Natural killer cell (primary cell): ENCODE data around the gene TMEM232. TPM values are rescaled to one million over a fixed set of nuclear protein-coding genes. Genes with fewer than 3 reads are reported as not detected.

Experiments
- ATAC-seq, 3 donors: fragments of 150-1000 bp in 2 of 3; fragments of 200-7000 bp in 1 of 3; cut with Tn5 transposase; 1 replicate in 1 of 3; 2 replicates in 2 of 3; pipeline ENCODE4 v1.10.0; 2021; ENCODE audit warnings: mild to moderate bottlenecking in 2 of 3, moderate library complexity in 2 of 3
- DNase-seq, 2 donors: peaks; one replicate each; pipeline versions ENCODE4 v3.0.0 to v3.0.0-alpha.2; 2013 to 2021; ENCODE audit warnings: mixed read lengths in 1 of 2
- H3K27ac ChIP-seq: one replicate; pipeline ENCODE4 v1.5.1; 2013; ENCODE audit warnings: mild to moderate bottlenecking, low read length
- H3K27me3 ChIP-seq: one replicate; pipeline ENCODE4 v1.6.1; 2013; ENCODE audit warnings: low read length; ENCODE audit not compliant: control insufficient read depth, insufficient read depth
- H3K36me3 ChIP-seq: one replicate; pipeline ENCODE4 v1.6.1; 2013; ENCODE audit warnings: low read length; ENCODE audit not compliant: control insufficient read depth, insufficient read depth
- H3K4me1 ChIP-seq: one replicate; pipeline ENCODE4 v1.6.1; 2013; ENCODE audit warnings: low read length; ENCODE audit not compliant: control insufficient read depth, insufficient read depth
- H3K4me3 ChIP-seq: one replicate; pipeline ENCODE4 v1.5.1; 2013; ENCODE audit warnings: low read length
- H3K9me3 ChIP-seq: one replicate; pipeline ENCODE4 v1.6.1; 2013; ENCODE audit warnings: low read length; ENCODE audit not compliant: control insufficient read depth, insufficient read depth
- H3K27ac Mint-ChIP-seq, 2 donors: one replicate each; pipeline ENCODE4 v1.8.0; 2022; ENCODE audit warnings: mild to moderate bottlenecking in 2 of 2, mixed read lengths in 2 of 2, moderate library complexity in 1 of 2
- H3K27me3 Mint-ChIP-seq, 2 donors: one replicate each; pipeline ENCODE4 v1.8.0; 2022; ENCODE audit warnings: low read depth in 2 of 2, mixed read lengths in 2 of 2
- H3K36me3 Mint-ChIP-seq: one replicate; pipeline ENCODE4 v1.8.0; 2022; ENCODE audit warnings: mixed read lengths
- H3K4me1 Mint-ChIP-seq, 2 donors: one replicate each; pipeline ENCODE4 v1.8.0; 2022; ENCODE audit warnings: mixed read lengths in 2 of 2
- H3K4me3 Mint-ChIP-seq: one replicate; pipeline ENCODE4 v1.8.0; 2022; ENCODE audit warnings: mild to moderate bottlenecking, moderate library complexity, mixed read lengths
- H3K9me3 Mint-ChIP-seq, 2 donors: one replicate each; pipeline ENCODE4 v1.8.0; 2022; ENCODE audit warnings: mixed read lengths in 2 of 2
- WGBS: methylation state at CpG from one replicate; pipeline ENCODE4 v1.1.7; 2013; ENCODE audit warnings: missing lambda C conversion rate; ENCODE audit not compliant: insufficient coverage; 5-methylcytosine and 5-hydroxymethylcytosine counted together
- intact Hi-C: fragments of 100-400 bp; cut with micrococcal nuclease; formaldehyde crosslinking; loops from one replicate; pipeline ENCODE4 v1.14.2; 2022
- total RNA-seq, 4 donors: library from RNA; stranded (reverse); fragments of 120-200 nt in 1 of 4; gene quantifications; one replicate each; pipeline versions ENCODE4 v1.2.3 to v1.2.4, GENCODE V29; 2013 to 2022
- TF ChIP-seq, protein P1 (sequence below): fragments of 200-600 bp; IDR thresholded peaks from one replicate; pipeline ENCODE4 v1.8.0; 2022; ENCODE audit warnings: antibody characterized with exemption

The TMEM232 gene
- total RNA-seq, 3 donors from 2014 or later (not counting 1 experiment from before 2014, with no cell fraction given) = 0.45 to 3.0 (median 0.66) TPM

DNA sequence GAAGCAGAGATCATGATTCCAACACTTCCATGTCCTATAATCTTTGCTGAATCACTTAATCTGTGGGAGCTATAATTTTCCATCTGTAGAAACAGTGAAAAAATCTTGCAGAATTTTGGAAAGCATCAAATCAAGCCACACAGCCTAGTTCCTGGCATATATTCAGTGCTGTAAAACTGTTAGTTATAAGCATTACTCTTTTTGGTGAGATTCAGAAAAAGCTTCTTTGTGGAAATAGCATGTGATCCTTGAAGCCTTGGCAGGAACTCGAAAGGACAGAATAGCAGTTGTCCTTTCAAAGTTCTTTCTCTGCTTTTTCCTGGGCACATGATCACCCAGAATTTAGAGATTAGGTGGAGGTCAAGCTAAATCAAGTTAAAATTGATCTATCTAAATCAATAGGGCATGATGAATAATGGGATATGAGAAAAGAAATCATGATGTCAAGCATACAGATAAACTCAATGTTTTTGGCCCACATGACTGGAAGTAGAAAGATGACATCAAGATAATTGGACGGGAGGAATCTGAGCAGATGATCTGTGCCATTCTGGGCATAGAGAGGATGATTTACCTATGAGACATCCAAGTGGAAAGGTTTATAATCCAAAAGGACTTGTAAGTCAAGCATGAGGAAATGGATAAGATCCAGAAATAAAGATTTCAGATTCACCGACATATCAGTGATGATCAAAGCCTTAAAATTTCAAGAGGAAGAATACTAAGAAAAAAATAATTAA is 73.1 kb downstream of the TMEM232 start:
- Mint-ChIP-seq H3K4me1 (no peaks in the 10 kb centered on the region), H3K9me3 (peaks cover 7 to 13% of the 10 kb centered on the region in 2 donors), H3K27me3 (no peaks in the 10 kb centered on the region), H3K27ac (no peak overlapping the region), H3K4me3 (no peak overlapping the region), H3K36me3 (no peaks in the 10 kb centered on the region)
- intact Hi-C loops = no loop called here
- H3K27ac ChIP-seq = no peak overlapping the region
- WGBS = 85% methylated on average over 3 of the region's 3 CpGs
- H3K4me1 ChIP-seq = no peaks in the 10 kb centered on the region
- ATAC-seq (no peak), DNase-seq (no peak)
- no peak overlapping the region for H3K4me3 ChIP-seq
- H3K9me3 ChIP-seq = no peaks in the 10 kb centered on the region
- TF ChIP-seq, protein P1, sequence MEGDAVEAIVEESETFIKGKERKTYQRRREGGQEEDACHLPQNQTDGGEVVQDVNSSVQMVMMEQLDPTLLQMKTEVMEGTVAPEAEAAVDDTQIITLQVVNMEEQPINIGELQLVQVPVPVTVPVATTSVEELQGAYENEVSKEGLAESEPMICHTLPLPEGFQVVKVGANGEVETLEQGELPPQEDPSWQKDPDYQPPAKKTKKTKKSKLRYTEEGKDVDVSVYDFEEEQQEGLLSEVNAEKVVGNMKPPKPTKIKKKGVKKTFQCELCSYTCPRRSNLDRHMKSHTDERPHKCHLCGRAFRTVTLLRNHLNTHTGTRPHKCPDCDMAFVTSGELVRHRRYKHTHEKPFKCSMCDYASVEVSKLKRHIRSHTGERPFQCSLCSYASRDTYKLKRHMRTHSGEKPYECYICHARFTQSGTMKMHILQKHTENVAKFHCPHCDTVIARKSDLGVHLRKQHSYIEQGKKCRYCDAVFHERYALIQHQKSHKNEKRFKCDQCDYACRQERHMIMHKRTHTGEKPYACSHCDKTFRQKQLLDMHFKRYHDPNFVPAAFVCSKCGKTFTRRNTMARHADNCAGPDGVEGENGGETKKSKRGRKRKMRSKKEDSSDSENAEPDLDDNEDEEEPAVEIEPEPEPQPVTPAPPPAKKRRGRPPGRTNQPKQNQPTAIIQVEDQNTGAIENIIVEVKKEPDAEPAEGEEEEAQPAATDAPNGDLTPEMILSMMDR = no peak
- no peaks in the 10 kb centered on the region for H3K36me3 ChIP-seq
- no peaks in the 10 kb centered on the region for H3K27me3 ChIP-seq

DNA sequence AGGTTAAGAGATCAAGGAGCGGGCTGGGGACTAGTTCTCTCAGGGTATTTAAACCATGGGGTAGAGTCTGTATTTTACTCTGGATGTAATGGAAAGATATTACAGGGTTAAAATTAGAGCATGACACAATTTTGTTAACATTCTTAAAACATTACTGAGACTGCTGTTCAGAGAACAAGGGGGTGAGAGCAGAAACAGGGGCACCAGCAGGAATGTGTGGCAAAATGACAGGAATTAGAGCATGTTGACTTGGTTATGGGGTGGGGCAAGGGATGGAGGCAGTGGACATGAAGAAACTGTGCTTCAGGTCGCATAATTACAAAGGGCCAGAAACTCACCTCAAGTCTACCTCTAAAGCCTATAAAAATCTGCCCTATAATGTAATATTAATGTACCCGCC is 75.0 kb downstream of the TMEM232 start:
- no peak for ATAC-seq
- TF ChIP-seq, protein P1 = no peak
- 52% methylated on average over 1 of the region's 3 CpGs for WGBS

DNA sequence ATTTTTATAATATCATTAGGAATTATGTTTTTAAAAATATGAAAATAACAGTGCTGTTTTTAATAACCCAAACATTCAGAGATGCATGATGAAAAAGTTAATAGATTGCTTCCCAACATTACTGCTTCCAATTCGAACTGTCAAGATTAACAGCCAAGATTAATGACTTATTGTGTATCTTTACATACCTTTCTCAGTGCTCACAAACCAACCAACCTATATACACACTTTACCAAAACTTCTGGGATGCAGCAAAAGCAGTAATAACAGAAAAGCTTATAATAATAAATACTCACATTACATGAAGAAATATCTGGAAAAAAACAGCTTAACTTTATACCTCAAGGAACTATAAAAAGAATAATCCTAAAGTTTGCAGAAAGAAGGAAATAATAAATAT is 82.1 kb downstream of the TMEM232 start:
- no peaks in the 10 kb centered on the region for H3K36me3 ChIP-seq
- H3K4me1 Mint-ChIP-seq = no peaks in the 10 kb centered on the region
- no peaks in the 10 kb centered on the region for H3K27me3 Mint-ChIP-seq

More for the DNA sequence above, 75.0 kb downstream of the TMEM232 start:
- no peaks in the 10 kb centered on the region for H3K4me1 ChIP-seq
- H3K4me3 ChIP-seq = no peak overlapping the region
- H3K9me3 ChIP-seq = no peaks in the 10 kb centered on the region
- H3K36me3 ChIP-seq = no peaks in the 10 kb centered on the region
- intact Hi-C loops = no loop called here
- H3K27me3 Mint-ChIP-seq = no peaks in the 10 kb centered on the region
- H3K27ac ChIP-seq = no peak overlapping the region
- no peaks in the 10 kb centered on the region for H3K27me3 ChIP-seq
- H3K4me1 Mint-ChIP-seq = no peaks in the 10 kb centered on the region
- no peak overlapping the region for H3K27ac Mint-ChIP-seq
- H3K4me3 Mint-ChIP-seq = no peak overlapping the region
- DNase-seq = no peak
- no peaks in the 10 kb centered on the region for H3K36me3 Mint-ChIP-seq
- peaks cover 7 to 9% of the 10 kb centered on the region in 2 donors for H3K9me3 Mint-ChIP-seq

More for the DNA sequence above, 82.1 kb downstream of the TMEM232 start:
- H3K4me3 ChIP-seq = no peak overlapping the region
- H3K4me1 ChIP-seq = no peaks in the 10 kb centered on the region
- no peak for ATAC-seq
- no peaks in the 10 kb centered on the region for H3K9me3 ChIP-seq
- Mint-ChIP-seq H3K4me3 (no peak overlapping the region), H3K9me3 (peaks cover 9 to 12% of the 10 kb centered on the region in 2 donors), H3K36me3 (no peaks in the 10 kb centered on the region), H3K27ac (no peak overlapping the region)
- TF ChIP-seq, protein P1 = no peak
- no peak overlapping the region for H3K27ac ChIP-seq
- 82% methylated on average over 1 of the region's 1 CpG for WGBS
- intact Hi-C loops = no loop called here
- H3K27me3 ChIP-seq = no peaks in the 10 kb centered on the region
- DNase-seq = no peak
